Tibial nerve (tissue), 3 donors: Measurements from ENCODE around the gene KANSL3.

Source experiments
- POLR2A ChIP-seq, 2 donors: fragments of 450-650 bp; IDR thresholded peaks; one replicate each; pipeline ENCODE4 v1.6.1; 2017; ENCODE audit warnings: antibody characterized with exemption in 2 of 2, mild to moderate bottlenecking in 2 of 2, moderate library complexity in 2 of 2
- TF ChIP-seq, protein P1 (sequence below), 5 experiments: fragments of 200-600 bp in 3 of 5; fragments of 450-650 bp in 2 of 5; sonication (generic) in 3 of 5; IDR thresholded peaks; one replicate each; pipeline ENCODE4 v1.5.1; 2016 to 2019; ENCODE audit warnings: antibody characterized with exemption in 5 of 5, mild to moderate bottlenecking in 3 of 5, moderate library complexity in 2 of 5

DNA sequence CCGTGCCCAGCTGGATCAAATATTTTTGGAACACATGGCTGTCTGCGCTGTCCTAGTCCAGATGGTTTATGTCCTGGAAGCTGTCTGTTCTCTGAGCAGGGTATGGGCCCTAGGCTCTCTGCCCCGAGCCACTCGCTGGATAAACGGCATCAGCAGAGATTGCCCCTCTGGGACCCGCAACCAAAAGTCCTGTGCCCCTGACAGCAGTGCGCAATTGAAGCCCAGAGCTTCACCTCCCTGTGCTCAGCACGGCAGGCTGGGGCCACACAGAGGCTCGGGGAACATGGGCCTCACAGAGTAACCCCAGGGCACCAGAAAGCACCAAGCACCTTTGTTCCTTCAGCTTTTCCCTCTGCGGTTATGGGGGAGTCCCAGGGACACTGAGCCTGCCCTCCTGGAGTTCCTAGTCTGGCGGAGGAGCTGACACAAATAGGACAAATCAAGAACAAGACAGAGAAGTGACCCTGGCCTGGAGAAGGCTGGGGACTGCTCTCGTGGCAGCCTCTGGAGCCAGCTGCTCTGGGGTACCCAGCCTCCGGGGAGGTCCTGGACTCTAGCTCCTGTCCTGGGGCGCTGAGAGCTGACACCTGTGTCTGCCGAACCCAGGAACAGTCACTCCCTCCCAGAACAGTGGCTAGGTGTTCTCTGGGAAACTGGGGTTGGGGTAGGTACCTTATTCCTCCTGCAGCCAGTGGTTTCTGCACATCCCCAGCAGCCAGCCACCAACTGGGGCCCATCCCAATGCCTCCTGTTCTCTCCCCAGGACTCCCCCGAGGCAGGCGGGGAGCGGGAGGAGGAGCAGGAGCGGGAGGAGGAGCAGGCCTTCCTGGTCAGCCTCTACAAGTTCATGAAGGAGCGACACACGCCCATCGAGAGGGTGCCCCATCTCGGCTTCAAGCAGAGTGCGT, 89.3 kb downstream of the KANSL3 start:
- no peak for TF ChIP-seq POLR2A (IDR thresholded peaks at IDR 0.05)
- TF ChIP-seq, protein P1, sequence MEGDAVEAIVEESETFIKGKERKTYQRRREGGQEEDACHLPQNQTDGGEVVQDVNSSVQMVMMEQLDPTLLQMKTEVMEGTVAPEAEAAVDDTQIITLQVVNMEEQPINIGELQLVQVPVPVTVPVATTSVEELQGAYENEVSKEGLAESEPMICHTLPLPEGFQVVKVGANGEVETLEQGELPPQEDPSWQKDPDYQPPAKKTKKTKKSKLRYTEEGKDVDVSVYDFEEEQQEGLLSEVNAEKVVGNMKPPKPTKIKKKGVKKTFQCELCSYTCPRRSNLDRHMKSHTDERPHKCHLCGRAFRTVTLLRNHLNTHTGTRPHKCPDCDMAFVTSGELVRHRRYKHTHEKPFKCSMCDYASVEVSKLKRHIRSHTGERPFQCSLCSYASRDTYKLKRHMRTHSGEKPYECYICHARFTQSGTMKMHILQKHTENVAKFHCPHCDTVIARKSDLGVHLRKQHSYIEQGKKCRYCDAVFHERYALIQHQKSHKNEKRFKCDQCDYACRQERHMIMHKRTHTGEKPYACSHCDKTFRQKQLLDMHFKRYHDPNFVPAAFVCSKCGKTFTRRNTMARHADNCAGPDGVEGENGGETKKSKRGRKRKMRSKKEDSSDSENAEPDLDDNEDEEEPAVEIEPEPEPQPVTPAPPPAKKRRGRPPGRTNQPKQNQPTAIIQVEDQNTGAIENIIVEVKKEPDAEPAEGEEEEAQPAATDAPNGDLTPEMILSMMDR (IDR thresholded peaks at IDR 0.05) = no peak
